K562 (cell line): Measurements from ENCODE around the gene STARD3NL. TPM values are rescaled to one million over a fixed set of nuclear protein-coding genes. Genes with fewer than 3 reads are reported as not detected.

Source experiments
- GATAD2A ChIP-seq: fragments of 450-650 bp; IDR thresholded peaks from 2 replicates; pipeline ENCODE4 v1.6.1; 2017
- HNRNPK ChIP-seq: fragments of 200-400 bp; formaldehyde crosslinking; IDR thresholded peaks from one replicate; pipeline ENCODE4 v1.6.1; 2018; ENCODE audit warnings: mild to moderate bottlenecking, low read depth, low read length; ENCODE audit not compliant: poor library complexity, severe bottlenecking
- RAD51 ChIP-seq: fragments of 450-650 bp; IDR thresholded peaks from 2 replicates; pipeline ENCODE4 v1.7.1; 2016; ENCODE audit warnings: low read depth, mild to moderate bottlenecking, borderline replicate concordance
- RBM14 ChIP-seq: fragments of 200-400 bp; formaldehyde crosslinking; IDR thresholded peaks from 2 replicates; pipeline ENCODE4 v1.6.1; 2018; ENCODE audit warnings: low read depth, mild to moderate bottlenecking, low read length, moderate library complexity, borderline replicate concordance; ENCODE audit not compliant: insufficient read depth
- RFX1 ChIP-seq: fragments of 450-650 bp; IDR thresholded peaks from 2 replicates; pipeline ENCODE4 v1.6.1; 2016; ENCODE audit warnings: mild to moderate bottlenecking, moderate library complexity
- SMARCA5 ChIP-seq: fragments of 450-650 bp; IDR thresholded peaks from 2 replicates; pipeline ENCODE4 v1.6.1; 2016
- ZBED1 ChIP-seq: IDR thresholded peaks from 2 replicates; pipeline ENCODE4 v1.6.1; 2014
- ZNF79 ChIP-seq: fragments of 250-450 bp; sonication (Bioruptor Pico); IDR thresholded peaks from 2 replicates; pipeline ENCODE4 v1.4.0; 2020; ENCODE audit warnings: low read depth, mild to moderate bottlenecking, moderate library complexity
- polyA plus RNA-seq, 8 experiments: library from polyadenylated mRNA; depleted of rRNA in 4 of 8; stranded (reverse) in 5 of 8; unstranded in 3 of 8; fragments of >200 nt; fragmentation: Nextera tagmentation in 2 of 8; fragmentation: Illumina TruSeq in 1 of 8; extraction: Ambion mirVana in 2 of 8; extraction: Trizol in 1 of 8; gene quantifications; 2 replicates each; pipeline versions ENCODE4 v1.2.1 to v1.2.3, GENCODE V29; 2011 to 2014; ENCODE audit warnings: inconsistent platforms in 1 of 8, missing spikeins in 1 of 8
- total RNA-seq, 7 experiments: library from RNA; depleted of rRNA in 6 of 7; stranded (reverse); fragments of >200 nt in 6 of 7; fragmentation: Illumina TruSeq in 2 of 7; extraction: Trizol in 2 of 7; gene quantifications; 2 replicates each; pipeline versions ENCODE4 v1.2.1 to v1.2.3, GENCODE V29; 2011 to 2021; ENCODE audit warnings: low replicate concordance in 1 of 7
- TF ChIP-seq, protein P1 (sequence below), 2 experiments: fragments of 450-650 bp; formaldehyde crosslinking in 1 of 2; IDR thresholded peaks; 2 replicates each; pipeline versions ENCODE4 v1.4.0 to v1.6.1; 2014 to 2020; ENCODE audit warnings: mild to moderate bottlenecking in 2 of 2, borderline replicate concordance in 1 of 2, low read depth in 1 of 2
- TF ChIP-seq, protein P2 (sequence below): fragments of 250-450 bp; sonication (Bioruptor Pico); IDR thresholded peaks from 2 replicates; pipeline ENCODE4 v1.9.0; 2021; ENCODE audit warnings: mild to moderate bottlenecking, inconsistent platforms
- TF ChIP-seq, protein P3 (sequence below): fragments of 250-450 bp; sonication (Bioruptor Pico); IDR thresholded peaks from 2 replicates; pipeline ENCODE4 v1.4.0; 2020; ENCODE audit warnings: mild to moderate bottlenecking, moderate library complexity

The STARD3NL gene
- total and polyA plus RNA-seq, 9 of the 15 experiments (the other 6 are each of a cell fraction or from before 2014, with no cell fraction given) = 42.2 to 90.0 (median 57.6) TPM

- TF ChIP-seq, protein P1, sequence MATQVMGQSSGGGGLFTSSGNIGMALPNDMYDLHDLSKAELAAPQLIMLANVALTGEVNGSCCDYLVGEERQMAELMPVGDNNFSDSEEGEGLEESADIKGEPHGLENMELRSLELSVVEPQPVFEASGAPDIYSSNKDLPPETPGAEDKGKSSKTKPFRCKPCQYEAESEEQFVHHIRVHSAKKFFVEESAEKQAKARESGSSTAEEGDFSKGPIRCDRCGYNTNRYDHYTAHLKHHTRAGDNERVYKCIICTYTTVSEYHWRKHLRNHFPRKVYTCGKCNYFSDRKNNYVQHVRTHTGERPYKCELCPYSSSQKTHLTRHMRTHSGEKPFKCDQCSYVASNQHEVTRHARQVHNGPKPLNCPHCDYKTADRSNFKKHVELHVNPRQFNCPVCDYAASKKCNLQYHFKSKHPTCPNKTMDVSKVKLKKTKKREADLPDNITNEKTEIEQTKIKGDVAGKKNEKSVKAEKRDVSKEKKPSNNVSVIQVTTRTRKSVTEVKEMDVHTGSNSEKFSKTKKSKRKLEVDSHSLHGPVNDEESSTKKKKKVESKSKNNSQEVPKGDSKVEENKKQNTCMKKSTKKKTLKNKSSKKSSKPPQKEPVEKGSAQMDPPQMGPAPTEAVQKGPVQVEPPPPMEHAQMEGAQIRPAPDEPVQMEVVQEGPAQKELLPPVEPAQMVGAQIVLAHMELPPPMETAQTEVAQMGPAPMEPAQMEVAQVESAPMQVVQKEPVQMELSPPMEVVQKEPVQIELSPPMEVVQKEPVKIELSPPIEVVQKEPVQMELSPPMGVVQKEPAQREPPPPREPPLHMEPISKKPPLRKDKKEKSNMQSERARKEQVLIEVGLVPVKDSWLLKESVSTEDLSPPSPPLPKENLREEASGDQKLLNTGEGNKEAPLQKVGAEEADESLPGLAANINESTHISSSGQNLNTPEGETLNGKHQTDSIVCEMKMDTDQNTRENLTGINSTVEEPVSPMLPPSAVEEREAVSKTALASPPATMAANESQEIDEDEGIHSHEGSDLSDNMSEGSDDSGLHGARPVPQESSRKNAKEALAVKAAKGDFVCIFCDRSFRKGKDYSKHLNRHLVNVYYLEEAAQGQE (IDR thresholded peaks at IDR 0.05; ENCODE audit: borderline replicate concordance) = peak; percentile 26; the same call in 1 of the 2 replicates
- TF ChIP-seq, protein P1 (CRISPR knock-in tag; IDR thresholded peaks at IDR 0.05; ENCODE audit: low read depth) = no peak
- no peak for TF ChIP-seq RBM14
- no peak for TF ChIP-seq GATAD2A
- no peak for TF ChIP-seq ZBED1
- TF ChIP-seq SMARCA5 = peak; percentile 68; the same call in 1 of the 2 replicates
- no peak for TF ChIP-seq HNRNPK
- TF ChIP-seq, protein P2, sequence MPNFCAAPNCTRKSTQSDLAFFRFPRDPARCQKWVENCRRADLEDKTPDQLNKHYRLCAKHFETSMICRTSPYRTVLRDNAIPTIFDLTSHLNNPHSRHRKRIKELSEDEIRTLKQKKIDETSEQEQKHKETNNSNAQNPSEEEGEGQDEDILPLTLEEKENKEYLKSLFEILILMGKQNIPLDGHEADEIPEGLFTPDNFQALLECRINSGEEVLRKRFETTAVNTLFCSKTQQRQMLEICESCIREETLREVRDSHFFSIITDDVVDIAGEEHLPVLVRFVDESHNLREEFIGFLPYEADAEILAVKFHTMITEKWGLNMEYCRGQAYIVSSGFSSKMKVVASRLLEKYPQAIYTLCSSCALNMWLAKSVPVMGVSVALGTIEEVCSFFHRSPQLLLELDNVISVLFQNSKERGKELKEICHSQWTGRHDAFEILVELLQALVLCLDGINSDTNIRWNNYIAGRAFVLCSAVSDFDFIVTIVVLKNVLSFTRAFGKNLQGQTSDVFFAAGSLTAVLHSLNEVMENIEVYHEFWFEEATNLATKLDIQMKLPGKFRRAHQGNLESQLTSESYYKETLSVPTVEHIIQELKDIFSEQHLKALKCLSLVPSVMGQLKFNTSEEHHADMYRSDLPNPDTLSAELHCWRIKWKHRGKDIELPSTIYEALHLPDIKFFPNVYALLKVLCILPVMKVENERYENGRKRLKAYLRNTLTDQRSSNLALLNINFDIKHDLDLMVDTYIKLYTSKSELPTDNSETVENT (CRISPR knock-in tag) = no peak
- no peak for TF ChIP-seq ZNF79 (CRISPR knock-in tag)
- TF ChIP-seq, protein P3, sequence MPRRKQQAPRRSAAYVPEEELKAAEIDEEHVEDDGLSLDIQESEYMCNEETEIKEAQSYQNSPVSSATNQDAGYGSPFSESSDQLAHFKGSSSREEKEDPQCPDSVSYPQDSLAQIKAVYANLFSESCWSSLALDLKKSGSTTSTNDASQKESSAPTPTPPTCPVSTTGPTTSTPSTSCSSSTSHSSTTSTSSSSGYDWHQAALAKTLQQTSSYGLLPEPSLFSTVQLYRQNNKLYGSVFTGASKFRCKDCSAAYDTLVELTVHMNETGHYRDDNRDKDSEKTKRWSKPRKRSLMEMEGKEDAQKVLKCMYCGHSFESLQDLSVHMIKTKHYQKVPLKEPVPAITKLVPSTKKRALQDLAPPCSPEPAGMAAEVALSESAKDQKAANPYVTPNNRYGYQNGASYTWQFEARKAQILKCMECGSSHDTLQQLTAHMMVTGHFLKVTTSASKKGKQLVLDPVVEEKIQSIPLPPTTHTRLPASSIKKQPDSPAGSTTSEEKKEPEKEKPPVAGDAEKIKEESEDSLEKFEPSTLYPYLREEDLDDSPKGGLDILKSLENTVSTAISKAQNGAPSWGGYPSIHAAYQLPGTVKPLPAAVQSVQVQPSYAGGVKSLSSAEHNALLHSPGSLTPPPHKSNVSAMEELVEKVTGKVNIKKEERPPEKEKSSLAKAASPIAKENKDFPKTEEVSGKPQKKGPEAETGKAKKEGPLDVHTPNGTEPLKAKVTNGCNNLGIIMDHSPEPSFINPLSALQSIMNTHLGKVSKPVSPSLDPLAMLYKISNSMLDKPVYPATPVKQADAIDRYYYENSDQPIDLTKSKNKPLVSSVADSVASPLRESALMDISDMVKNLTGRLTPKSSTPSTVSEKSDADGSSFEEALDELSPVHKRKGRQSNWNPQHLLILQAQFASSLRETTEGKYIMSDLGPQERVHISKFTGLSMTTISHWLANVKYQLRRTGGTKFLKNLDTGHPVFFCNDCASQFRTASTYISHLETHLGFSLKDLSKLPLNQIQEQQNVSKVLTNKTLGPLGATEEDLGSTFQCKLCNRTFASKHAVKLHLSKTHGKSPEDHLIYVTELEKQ = no peak
- TF ChIP-seq RFX1 = no peak
- 0 out of 2 replicates have a peak, but pooled peaks have one; percentile 18 for TF ChIP-seq RAD51
Measured at GRCh38 chr7:38178004-38178694, at the start of gene STARD3NL (continued).
